Posterior cingulate gyrus (tissue), 11 donors: Measurements from ENCODE around the gene CPVL.

Experiments
- DNase-seq, 10 donors: peaks; one replicate each; pipeline versions ENCODE4 v3.0.0 to v3.0.0-alpha.2; 2020 to 2021; ENCODE audit warnings: mixed read lengths in 3 of 10
- intact Hi-C: fragments of 100-400 bp; cut with DNase I; formaldehyde crosslinking; loops from one replicate; pipeline ENCODE4 v1.15.1; 2023

Gene CPVL

DNA sequence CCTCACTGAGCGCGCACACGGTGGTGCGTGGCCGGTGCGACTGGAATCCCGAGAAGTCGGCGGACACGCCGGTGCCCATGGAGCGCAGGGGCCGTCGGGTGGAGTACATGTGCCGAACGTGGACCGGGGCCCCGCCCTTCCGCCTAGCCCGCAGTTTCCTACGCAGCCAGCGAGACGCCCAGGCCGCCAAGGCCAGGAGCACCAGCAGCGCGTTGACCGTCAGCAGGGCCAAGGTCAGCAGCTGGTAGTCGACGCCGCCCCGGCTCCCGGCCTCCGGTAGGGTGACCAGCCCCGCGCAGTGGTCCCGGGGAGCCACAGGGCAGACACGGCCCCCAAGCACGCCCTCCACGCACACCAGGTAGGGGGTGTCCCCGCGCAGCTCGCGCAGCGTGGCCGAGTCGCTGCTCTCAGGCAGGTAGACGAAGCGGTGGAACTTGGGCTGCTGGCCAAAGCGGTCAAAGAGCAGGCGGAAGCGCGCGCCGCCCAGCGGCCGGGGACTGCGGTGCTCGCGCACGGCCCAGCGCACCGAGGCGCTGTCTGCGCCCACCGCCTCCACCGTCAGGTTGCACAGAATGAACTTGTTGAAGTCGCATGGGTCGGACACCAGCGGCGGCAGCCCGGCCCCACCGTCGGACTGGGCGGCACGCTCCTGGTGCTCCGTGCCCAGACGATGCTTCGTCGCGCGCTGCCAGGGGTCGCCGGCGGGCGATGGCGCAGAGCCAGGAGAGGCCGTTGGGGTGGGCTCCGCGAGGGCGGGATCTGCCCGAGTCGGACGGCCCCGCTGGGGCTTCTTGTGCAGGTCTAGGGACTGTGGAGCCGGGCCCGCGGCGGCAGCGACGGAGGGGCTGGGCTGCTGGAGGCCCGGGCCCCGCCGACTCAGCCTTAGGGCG, 190.4 kb downstream of the CPVL start:
- intact Hi-C loops: loop anchor here (2.0 kb wide), 1 partner anchor 29 kb away; no protein-coding TSS in a partner anchor
- peak in 9 of 10 donors; percentile 35 to 91 (median 48) for DNase-seq

DNA sequence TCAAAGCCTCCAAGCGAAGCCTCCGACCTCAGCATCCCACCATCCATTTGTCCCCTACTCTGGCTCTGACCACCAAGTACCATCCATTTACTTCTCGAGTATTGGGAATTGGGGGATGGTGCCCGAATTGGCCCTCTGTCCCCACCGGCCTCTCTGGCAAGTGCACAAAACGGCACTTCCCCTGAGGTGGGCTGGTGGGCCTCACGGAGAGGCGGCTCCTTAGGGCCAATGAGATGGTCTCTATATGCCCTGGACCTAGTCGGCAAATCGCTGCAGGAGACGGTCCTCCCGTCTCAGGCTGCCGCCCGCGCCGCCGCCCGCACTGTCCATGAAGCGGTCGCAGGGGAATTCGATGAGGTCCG, 191.0 kb downstream of the CPVL start:
- DNase-seq: no peak
- intact Hi-C loops: no loop called here

GRCh38 chr7:28954946-28955345, 191.4 kb downstream of the CPVL start:
- intact Hi-C loops: no loop called here
- DNase-seq: no peak

- intact Hi-C loops: no loop called here
- no peak for DNase-seq
Measured at GRCh38 chr7:28954471-28954870, 191.9 kb downstream of the CPVL start.

DNA sequence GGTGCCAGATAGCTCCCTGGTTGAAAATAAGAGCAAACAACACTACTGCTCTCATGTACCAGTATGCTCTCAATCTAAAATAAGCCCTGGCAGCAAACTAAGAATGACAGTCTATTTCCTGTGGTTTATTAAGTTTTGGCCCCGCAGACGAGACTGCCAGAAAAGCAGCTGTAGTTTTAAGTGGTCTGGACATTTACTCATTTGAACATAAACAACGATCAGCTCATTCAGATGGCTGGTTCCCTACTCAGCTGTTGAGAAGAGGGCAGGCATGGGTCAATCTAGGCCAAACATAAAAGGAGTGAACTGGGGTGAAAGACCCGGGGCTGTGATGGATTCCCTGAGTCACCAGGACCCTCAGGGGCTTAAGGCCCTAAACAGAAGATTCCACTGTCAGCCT, 192.7 kb downstream of the CPVL start:
- DNase-seq: no peak
- intact Hi-C loops: no loop called here
